ENCODE data around the gene ANKFY1.
"Not testable (repeated sequence)": the region's sequence is repeated elsewhere in the genome, so short reads cannot be mapped to it uniquely, and the experiment has no call there.

Gene ANKFY1

GRCh38 chr17:4261452-4261851, 2.3 kb downstream of the ANKFY1 start:
- no peak for DNase-seq

- DNase-seq: no peak
Observed at GRCh38 chr17:4258867-4259266, 4.9 kb downstream of the ANKFY1 start.

- no peak for DNase-seq
Observed at GRCh38 chr17:4256952-4257351, 6.8 kb downstream of the ANKFY1 start.

- not testable (repeated sequence) for DNase-seq
Observed at GRCh38 chr17:4255271-4255670, 8.5 kb downstream of the ANKFY1 start.

GRCh38 chr17:4250887-4251286, 12.9 kb downstream of the ANKFY1 start:
- no peak for DNase-seq

- no peak for DNase-seq
Observed at GRCh38 chr17:4249452-4250029, 14.2 kb downstream of the ANKFY1 start.

GRCh38 chr17:4248504-4249277, 15.1 kb downstream of the ANKFY1 start:
- peak in 1 of 14 donors; percentile 9 for DNase-seq

GRCh38 chr17:4247971-4248388, 15.8 kb downstream of the ANKFY1 start:
- DNase-seq: no peak

- no peak for DNase-seq
Observed at GRCh38 chr17:4247361-4247970, 16.3 kb downstream of the ANKFY1 start.

GRCh38 chr17:4246674-4247073, 17.1 kb downstream of the ANKFY1 start:
- DNase-seq: no peak

GRCh38 chr17:4241535-4241934, 22.2 kb downstream of the ANKFY1 start:
- DNase-seq: no peak

- peak in 1 of 14 donors; percentile 11 for DNase-seq
Observed at GRCh38 chr17:4236456-4236855, 27.3 kb downstream of the ANKFY1 start.

GRCh38 chr17:4235372-4236279, 28.2 kb downstream of the ANKFY1 start:
- DNase-seq: no peak

- DNase-seq: peak in 1 of 14 donors; percentile 1
Observed at GRCh38 chr17:4234401-4234800, 29.4 kb downstream of the ANKFY1 start.

- no peak for DNase-seq
Observed at GRCh38 chr17:4233668-4234258, 30.0 kb downstream of the ANKFY1 start.

GRCh38 chr17:4232168-4232813, 31.5 kb downstream of the ANKFY1 start:
- no peak for DNase-seq

GRCh38 chr17:4229627-4230541, 33.9 kb downstream of the ANKFY1 start:
- peak in 7 of 14 donors; percentile 8 to 31 (median 17) for DNase-seq

- DNase-seq: no peak
Observed at GRCh38 chr17:4221899-4222659, 41.7 kb downstream of the ANKFY1 start.

- DNase-seq: no peak
Observed at GRCh38 chr17:4221163-4221562, 42.6 kb downstream of the ANKFY1 start.

- no peak for DNase-seq
Observed at GRCh38 chr17:4220655-4221054, 43.1 kb downstream of the ANKFY1 start.

All from C1 segment of cervical spinal cord (tissue), 14 donors.